SK-N-SH treated with all-trans-retinoic acid at 6 μM for 48 hours (cell line): ENCODE results near the gene BSG.

Experiments
- ARNTL ChIP-seq: fragments of 450-650 bp; formaldehyde crosslinking; IDR thresholded peaks from 2 replicates; pipeline ENCODE4 v1.5.0; 2020; ENCODE audit warnings: low read depth, mild to moderate bottlenecking, moderate library complexity, borderline replicate concordance
- BACH2 ChIP-seq: fragments of 250-450 bp; sonication (Bioruptor Pico); IDR thresholded peaks from 2 replicates; pipeline ENCODE4 v1.9.0; 2021; ENCODE audit warnings: mild to moderate bottlenecking, borderline replicate concordance
- CREB5 ChIP-seq: fragments of 250-450 bp; sonication (Bioruptor Pico); IDR thresholded peaks from 2 replicates; pipeline ENCODE4 v1.5.1; 2020; ENCODE audit warnings: low read depth, mild to moderate bottlenecking, moderate library complexity
- ESRRG ChIP-seq: fragments of 250-450 bp; sonication (Bioruptor Pico); IDR thresholded peaks from 2 replicates; pipeline ENCODE4 v1.6.1; 2021; ENCODE audit warnings: mild to moderate bottlenecking
- OSR1 ChIP-seq: fragments of 250-450 bp; sonication (Bioruptor Pico); IDR thresholded peaks from 2 replicates; pipeline ENCODE4 v1.8.0; 2022; ENCODE audit warnings: moderate library complexity, mild to moderate bottlenecking, inconsistent platforms
- PATZ1 ChIP-seq: fragments of 250-450 bp; sonication (Bioruptor Pico); IDR thresholded peaks from 2 replicates; pipeline ENCODE4 v1.8.0; 2020; ENCODE audit warnings: mild to moderate bottlenecking, moderate library complexity, borderline replicate concordance
- PPARA ChIP-seq: fragments of 250-450 bp; sonication (Bioruptor Pico); IDR thresholded peaks from 2 replicates; pipeline ENCODE4 v1.5.0; 2020; ENCODE audit warnings: mild to moderate bottlenecking, borderline replicate concordance
- RARB ChIP-seq: fragments of 250-450 bp; sonication (Bioruptor Pico); IDR thresholded peaks from 2 replicates; pipeline ENCODE4 v1.8.0; 2021; ENCODE audit warnings: mild to moderate bottlenecking, moderate library complexity
- SNAI2 ChIP-seq: fragments of 250-450 bp; sonication (Bioruptor Pico); IDR thresholded peaks from 2 replicates; pipeline ENCODE4 v1.5.0; 2020; ENCODE audit warnings: mild to moderate bottlenecking, moderate library complexity
- TSHZ2 ChIP-seq: fragments of 250-450 bp; sonication (Bioruptor Pico); IDR thresholded peaks from 2 replicates; pipeline ENCODE4 v1.5.0; 2020; ENCODE audit warnings: mild to moderate bottlenecking, moderate library complexity
- ZC3H10 ChIP-seq: fragments of 250-450 bp; sonication (Bioruptor Pico); IDR thresholded peaks from 2 replicates; pipeline ENCODE4 v1.5.1; 2021; ENCODE audit warnings: mild to moderate bottlenecking, moderate library complexity
- ZFP3 ChIP-seq: fragments of 250-450 bp; sonication (Bioruptor Pico); IDR thresholded peaks from 2 replicates; pipeline ENCODE4 v1.5.0; 2020; ENCODE audit warnings: mild to moderate bottlenecking, moderate library complexity
- ZFP30 ChIP-seq: fragments of 450-650 bp; formaldehyde crosslinking; IDR thresholded peaks from 2 replicates; pipeline ENCODE4 v1.5.0; 2022; ENCODE audit warnings: mild to moderate bottlenecking, moderate library complexity
- ZNF8 ChIP-seq: fragments of 450-650 bp; formaldehyde crosslinking; IDR thresholded peaks from 2 replicates; pipeline ENCODE4 v1.5.0; 2020; ENCODE audit warnings: mild to moderate bottlenecking, moderate library complexity

- TF ChIP-seq ZNF8 (CRISPR knock-in tag): no peak
- TF ChIP-seq ZC3H10 (CRISPR knock-in tag): no peak
- no peak for TF ChIP-seq ZFP30 (CRISPR knock-in tag)
- TF ChIP-seq ZFP3 (CRISPR knock-in tag): no peak
- no peak for TF ChIP-seq SNAI2 (CRISPR knock-in tag)
- no peak for TF ChIP-seq TSHZ2 (CRISPR knock-in tag)
- TF ChIP-seq BACH2 (CRISPR knock-in tag): no peak
- no peak for TF ChIP-seq PATZ1 (CRISPR knock-in tag)
- no peak for TF ChIP-seq CREB5
- TF ChIP-seq ESRRG (CRISPR knock-in tag): no peak
- no peak for TF ChIP-seq RARB (CRISPR knock-in tag)
- TF ChIP-seq OSR1 (CRISPR knock-in tag): no peak
- no peak for TF ChIP-seq PPARA
- TF ChIP-seq ARNTL (CRISPR knock-in tag): no peak
These were observed 22.0 kb downstream of the BSG start for GRCh38 chr19:594265-594870.
